ENCODE measurements around the gene ANKRD34A.

ANKRD34A gene

DNA sequence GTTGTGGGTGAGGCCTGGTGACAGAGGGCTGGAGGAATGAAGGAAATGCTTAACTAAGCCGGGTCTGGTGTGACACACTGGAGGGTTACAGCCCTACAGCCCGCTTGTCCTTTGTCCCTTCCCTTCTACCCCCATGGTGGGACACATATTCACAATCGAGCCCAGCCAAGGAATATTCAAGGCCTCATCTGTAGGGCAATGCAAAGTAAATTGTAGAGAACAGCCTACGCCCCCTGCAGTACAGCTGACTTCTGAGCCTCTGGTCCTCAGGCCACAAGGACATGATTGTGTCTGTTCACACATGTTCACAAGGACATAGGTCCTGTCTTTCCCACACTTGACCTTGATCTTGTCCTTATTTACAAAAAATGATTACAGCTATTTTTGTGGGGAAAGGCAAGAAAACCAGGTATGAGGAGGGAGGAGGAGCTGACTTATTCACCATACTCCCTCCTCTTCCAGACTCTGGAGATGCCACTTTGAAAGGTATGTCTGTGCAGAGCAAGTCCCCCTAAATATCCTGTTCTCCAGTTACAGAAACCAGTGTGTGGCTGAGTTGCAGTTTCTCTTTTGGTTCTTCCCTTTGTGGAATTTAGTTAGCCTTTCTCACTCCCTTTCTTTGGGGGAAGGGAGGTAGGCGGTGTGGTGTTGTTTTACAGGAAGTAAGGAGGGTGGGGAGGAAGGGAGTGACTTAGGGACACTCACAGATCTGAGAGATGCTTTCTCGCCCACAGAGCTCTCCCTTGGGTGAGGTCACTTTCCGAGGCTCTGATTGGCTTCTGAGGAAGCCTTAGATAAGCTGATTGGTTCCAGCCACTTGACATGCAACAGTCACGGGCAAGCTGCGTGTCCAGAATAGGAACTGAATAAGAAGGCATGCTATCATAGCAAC, 14.7 kb upstream of the ANKRD34A start (continued):
- TF ChIP-seq ZIC2 (tag by site-specific recombination; IDR thresholded peaks at IDR 0.05) = peak; percentile 75; the same call in 1 of the 2 replicates
- TF ChIP-seq, protein P1, sequence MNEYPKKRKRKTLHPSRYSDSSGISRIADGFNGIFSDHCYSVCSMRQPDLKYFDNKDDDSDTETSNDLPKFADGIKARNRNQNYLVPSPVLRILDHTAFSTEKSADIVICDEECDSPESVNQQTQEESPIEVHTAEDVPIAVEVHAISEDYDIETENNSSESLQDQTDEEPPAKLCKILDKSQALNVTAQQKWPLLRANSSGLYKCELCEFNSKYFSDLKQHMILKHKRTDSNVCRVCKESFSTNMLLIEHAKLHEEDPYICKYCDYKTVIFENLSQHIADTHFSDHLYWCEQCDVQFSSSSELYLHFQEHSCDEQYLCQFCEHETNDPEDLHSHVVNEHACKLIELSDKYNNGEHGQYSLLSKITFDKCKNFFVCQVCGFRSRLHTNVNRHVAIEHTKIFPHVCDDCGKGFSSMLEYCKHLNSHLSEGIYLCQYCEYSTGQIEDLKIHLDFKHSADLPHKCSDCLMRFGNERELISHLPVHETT (tag by site-specific recombination; IDR thresholded peaks at IDR 0.05) = peak; percentile 42; the same call in 1 of the 2 replicates
- no peak for TF ChIP-seq ZNF239 (tag by site-specific recombination; IDR thresholded peaks at IDR 0.05)
- peak; percentile 90 for TF ChIP-seq ZBTB17 (tag by site-specific recombination; IDR thresholded peaks at IDR 0.05)
- TF ChIP-seq SP3 (tag by site-specific recombination; IDR thresholded peaks at IDR 0.05) = peak; percentile 83
- TF ChIP-seq ZFP69B (tag by site-specific recombination; IDR thresholded peaks at IDR 0.05) = no peak
- no peak for TF ChIP-seq ZNF76 (tag by site-specific recombination; IDR thresholded peaks at IDR 0.05; ENCODE audit: borderline replicate concordance, low read depth)
- TF ChIP-seq, protein P2, sequence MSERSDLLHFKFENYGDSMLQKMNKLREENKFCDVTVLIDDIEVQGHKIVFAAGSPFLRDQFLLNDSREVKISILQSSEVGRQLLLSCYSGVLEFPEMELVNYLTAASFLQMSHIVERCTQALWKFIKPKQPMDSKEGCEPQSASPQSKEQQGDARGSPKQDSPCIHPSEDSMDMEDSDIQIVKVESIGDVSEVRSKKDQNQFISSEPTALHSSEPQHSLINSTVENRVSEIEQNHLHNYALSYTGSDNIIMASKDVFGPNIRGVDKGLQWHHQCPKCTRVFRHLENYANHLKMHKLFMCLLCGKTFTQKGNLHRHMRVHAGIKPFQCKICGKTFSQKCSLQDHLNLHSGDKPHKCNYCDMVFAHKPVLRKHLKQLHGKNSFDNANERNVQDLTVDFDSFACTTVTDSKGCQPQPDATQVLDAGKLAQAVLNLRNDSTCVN (tag by site-specific recombination; optimal IDR thresholded peaks at IDR 0.05) = no peak
- TF ChIP-seq ZNF404 (tag by site-specific recombination; IDR thresholded peaks at IDR 0.05) = no peak
- no peak for TF ChIP-seq ZNF529 (tag by site-specific recombination; IDR thresholded peaks at IDR 0.05; ENCODE audit: insufficient replicate concordance)
- no peak for TF ChIP-seq BCL11B (tag by site-specific recombination; IDR thresholded peaks at IDR 0.05; ENCODE audit: low read depth)
- TF ChIP-seq, protein P3, sequence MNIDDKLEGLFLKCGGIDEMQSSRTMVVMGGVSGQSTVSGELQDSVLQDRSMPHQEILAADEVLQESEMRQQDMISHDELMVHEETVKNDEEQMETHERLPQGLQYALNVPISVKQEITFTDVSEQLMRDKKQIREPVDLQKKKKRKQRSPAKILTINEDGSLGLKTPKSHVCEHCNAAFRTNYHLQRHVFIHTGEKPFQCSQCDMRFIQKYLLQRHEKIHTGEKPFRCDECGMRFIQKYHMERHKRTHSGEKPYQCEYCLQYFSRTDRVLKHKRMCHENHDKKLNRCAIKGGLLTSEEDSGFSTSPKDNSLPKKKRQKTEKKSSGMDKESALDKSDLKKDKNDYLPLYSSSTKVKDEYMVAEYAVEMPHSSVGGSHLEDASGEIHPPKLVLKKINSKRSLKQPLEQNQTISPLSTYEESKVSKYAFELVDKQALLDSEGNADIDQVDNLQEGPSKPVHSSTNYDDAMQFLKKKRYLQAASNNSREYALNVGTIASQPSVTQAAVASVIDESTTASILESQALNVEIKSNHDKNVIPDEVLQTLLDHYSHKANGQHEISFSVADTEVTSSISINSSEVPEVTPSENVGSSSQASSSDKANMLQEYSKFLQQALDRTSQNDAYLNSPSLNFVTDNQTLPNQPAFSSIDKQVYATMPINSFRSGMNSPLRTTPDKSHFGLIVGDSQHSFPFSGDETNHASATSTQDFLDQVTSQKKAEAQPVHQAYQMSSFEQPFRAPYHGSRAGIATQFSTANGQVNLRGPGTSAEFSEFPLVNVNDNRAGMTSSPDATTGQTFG (tag by site-specific recombination; IDR thresholded peaks at IDR 0.05; ENCODE audit: borderline replicate concordance) = no peak
- TF ChIP-seq, protein P4, sequence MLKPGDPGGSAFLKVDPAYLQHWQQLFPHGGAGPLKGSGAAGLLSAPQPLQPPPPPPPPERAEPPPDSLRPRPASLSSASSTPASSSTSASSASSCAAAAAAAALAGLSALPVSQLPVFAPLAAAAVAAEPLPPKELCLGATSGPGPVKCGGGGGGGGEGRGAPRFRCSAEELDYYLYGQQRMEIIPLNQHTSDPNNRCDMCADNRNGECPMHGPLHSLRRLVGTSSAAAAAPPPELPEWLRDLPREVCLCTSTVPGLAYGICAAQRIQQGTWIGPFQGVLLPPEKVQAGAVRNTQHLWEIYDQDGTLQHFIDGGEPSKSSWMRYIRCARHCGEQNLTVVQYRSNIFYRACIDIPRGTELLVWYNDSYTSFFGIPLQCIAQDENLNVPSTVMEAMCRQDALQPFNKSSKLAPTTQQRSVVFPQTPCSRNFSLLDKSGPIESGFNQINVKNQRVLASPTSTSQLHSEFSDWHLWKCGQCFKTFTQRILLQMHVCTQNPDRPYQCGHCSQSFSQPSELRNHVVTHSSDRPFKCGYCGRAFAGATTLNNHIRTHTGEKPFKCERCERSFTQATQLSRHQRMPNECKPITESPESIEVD (tag by site-specific recombination; IDR thresholded peaks at IDR 0.05) = peak; percentile 34; the same call in 1 of the 2 replicates
- TF ChIP-seq ZNF366 (tag by site-specific recombination; conservative IDR thresholded peaks at IDR 0.05) = peak; percentile 97
- peak; percentile 99 for TF ChIP-seq ZBTB48 (tag by site-specific recombination; IDR thresholded peaks at IDR 0.05)
- no peak for TF ChIP-seq ZNF157 (tag by site-specific recombination; IDR thresholded peaks at IDR 0.05)
- no peak for TF ChIP-seq YY2 (tag by site-specific recombination; IDR thresholded peaks at IDR 0.05)
- peak; percentile 76 for TF ChIP-seq FEZF1 (tag by site-specific recombination; IDR thresholded peaks at IDR 0.05)
- TF ChIP-seq ZNF777 (tag by site-specific recombination; IDR thresholded peaks at IDR 0.05; ENCODE audit: borderline replicate concordance) = no peak
- TF ChIP-seq ZNF132 (tag by site-specific recombination; IDR thresholded peaks at IDR 0.05; ENCODE audit: borderline replicate concordance) = no peak
- TF ChIP-seq, protein P5, sequence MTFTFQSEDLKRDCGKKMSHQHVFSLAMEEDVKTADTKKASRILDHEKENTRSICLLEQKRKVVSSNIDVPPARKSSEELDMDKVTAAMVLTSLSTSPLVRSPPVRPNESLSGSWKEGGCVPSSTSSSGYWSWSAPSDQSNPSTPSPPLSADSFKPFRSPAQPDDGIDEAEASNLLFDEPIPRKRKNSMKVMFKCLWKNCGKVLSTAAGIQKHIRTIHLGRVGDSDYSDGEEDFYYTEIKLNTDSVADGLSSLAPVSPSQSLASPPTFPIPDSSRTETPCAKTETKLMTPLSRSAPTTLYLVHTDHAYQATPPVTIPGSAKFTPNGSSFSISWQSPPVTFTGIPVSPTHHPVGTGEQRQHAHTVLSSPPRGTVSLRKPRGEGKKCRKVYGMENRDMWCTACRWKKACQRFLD (tag by site-specific recombination; IDR thresholded peaks at IDR 0.05) = no peak
- TF ChIP-seq ZNF16 (tag by site-specific recombination; IDR thresholded peaks at IDR 0.05; ENCODE audit: low read depth) = no peak
- TF ChIP-seq ZNF394 (tag by site-specific recombination; IDR thresholded peaks at IDR 0.05; ENCODE audit: borderline replicate concordance) = peak; percentile 38; the same call in 1 of the 2 replicates
- peak; percentile 39; the same call in 1 of the 2 replicates for TF ChIP-seq ZNF335 (tag by site-specific recombination; conservative IDR thresholded peaks at IDR 0.05)
- peak; percentile 9; the same call in 1 of the 2 replicates for TF ChIP-seq ZNF10 (tag by site-specific recombination; IDR thresholded peaks at IDR 0.05)
- TF ChIP-seq ZNF621 (tag by site-specific recombination; IDR thresholded peaks at IDR 0.05) = no peak
- no peak for TF ChIP-seq ZNF214 (tag by site-specific recombination; IDR thresholded peaks at IDR 0.05; ENCODE audit: borderline replicate concordance)
- TF ChIP-seq ZFP41 (tag by site-specific recombination; IDR thresholded peaks at IDR 0.05; ENCODE audit: borderline replicate concordance) = no peak
- TF ChIP-seq ZNF658 (tag by site-specific recombination; IDR thresholded peaks at IDR 0.05) = no peak
- TF ChIP-seq ZXDB (tag by site-specific recombination; IDR thresholded peaks at IDR 0.05) = peak; percentile 79
- TF ChIP-seq, protein P6, sequence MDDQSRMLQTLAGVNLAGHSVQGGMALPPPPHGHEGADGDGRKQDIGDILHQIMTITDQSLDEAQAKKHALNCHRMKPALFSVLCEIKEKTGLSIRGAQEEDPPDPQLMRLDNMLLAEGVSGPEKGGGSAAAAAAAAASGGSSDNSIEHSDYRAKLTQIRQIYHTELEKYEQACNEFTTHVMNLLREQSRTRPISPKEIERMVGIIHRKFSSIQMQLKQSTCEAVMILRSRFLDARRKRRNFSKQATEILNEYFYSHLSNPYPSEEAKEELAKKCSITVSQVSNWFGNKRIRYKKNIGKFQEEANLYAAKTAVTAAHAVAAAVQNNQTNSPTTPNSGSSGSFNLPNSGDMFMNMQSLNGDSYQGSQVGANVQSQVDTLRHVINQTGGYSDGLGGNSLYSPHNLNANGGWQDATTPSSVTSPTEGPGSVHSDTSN (CRISPR knock-in tag; IDR thresholded peaks at IDR 0.05) = no peak
